Measurements from ENCODE around the gene CALB2.

The CALB2 gene

DNA sequence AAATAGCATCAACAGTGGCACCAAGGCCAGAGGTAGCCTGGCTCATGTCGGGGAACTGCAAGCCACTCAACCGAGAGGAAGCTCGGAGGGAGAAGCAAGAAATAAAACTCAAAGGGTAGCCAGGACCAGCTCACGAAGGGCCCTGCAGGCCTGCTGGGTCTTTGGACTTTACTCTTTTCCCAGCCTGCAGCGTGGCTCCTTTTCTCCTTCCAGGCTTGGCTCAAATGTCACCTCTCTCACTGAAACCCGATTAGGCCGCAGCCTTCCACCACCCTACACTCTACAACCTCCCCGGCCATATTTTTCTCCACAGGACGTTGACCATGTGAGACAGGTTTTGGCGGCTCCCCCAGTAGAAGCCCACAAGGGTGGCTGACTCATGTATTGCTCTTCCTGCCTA, 38.1 kb downstream of the CALB2 start:
- no peak for DNase-seq

DNA sequence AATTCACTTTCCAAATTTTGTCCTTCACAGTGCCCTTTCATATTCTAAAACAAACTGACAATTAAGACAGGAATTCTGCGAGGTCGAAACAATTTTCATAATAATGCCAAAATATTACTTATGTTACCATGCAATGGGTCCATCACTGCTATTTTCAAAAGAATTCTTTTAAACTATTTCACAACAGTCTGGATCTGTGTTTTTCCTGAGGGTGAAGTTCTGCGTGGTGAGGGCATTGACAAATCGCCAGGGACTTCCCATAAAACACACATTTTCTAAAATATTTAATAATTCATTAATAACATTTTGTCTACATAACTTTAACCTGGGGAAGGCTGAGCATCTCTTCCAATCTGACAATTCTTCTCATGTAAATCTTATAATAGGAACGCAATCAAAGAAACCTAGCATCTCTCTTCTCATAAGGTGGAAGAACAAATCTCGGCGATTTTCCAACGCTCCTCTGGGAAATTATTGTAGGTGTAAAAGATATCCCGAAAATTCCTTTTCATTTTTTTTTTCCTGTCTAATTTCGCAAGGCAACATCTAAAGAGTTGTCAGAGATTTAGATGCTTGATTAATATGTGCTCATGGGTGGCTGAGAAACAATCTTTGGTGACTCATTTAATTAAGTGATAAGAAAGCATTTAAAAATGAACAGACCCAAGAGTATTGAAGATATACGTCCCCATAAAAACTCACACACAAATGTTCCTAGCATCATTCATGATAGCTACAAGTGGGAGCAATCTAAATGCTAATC, 41.5 kb downstream of the CALB2 start:
- DNase-seq: no peak

DNA sequence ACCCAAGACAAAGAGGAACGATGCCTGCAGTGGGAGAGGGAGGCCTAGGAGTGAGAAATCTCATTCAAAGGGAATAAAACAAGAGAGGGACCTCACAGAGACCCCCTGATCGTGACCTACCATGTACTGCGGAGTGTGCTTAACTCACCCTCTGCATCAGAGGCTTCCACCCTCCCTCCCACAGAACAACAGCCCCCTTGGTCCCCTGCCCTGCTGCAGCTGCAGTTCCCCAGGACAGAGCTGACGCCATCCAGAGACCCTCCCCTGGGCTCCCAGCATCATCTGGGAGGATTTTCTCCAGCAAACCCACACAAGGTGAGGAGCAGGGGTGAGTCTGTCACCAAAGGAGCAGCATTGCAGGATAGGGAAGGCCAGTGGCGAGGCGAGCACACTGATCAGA, 43.5 kb downstream of the CALB2 start:
- no peak for DNase-seq

DNA sequence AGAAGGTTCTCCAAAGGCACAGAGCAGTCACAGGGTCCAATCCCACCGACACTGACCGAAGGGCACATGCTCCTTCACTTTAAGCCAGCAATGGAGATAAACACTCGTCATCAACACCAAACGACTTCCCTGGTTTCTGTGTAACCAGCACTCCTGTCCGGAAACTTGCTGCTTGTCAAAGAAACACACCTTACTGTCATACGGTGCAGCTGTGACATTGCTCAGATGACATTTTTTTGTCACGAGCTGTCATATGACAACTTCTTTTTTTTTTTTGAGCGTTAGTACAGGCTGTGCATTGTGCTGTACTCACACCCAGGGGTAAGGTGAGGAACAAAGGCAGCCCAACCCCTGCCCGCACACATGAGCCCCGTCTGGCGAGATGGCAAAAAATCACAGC, 44.2 kb downstream of the CALB2 start:
- DNase-seq: no peak

DNA sequence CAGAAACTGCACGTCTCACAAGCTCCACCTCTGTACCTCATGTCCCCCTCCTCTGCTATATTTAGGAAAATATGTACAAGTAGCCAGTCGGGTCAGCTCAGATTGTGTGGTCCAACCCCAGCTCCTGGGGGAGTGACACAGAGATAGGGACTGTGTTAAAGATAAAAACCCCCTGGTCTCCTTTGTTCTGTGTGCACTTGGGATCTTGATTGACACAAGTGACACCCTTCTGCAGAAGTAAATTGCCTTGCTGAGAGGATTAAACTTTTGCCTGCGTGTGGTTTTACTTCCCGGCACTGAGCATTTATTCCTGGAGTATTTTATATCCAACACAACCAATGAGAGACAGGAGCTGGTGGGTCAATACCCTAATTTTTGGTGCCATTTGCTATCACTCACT, 45.8 kb downstream of the CALB2 start:
- DNase-seq: no peak

DNA sequence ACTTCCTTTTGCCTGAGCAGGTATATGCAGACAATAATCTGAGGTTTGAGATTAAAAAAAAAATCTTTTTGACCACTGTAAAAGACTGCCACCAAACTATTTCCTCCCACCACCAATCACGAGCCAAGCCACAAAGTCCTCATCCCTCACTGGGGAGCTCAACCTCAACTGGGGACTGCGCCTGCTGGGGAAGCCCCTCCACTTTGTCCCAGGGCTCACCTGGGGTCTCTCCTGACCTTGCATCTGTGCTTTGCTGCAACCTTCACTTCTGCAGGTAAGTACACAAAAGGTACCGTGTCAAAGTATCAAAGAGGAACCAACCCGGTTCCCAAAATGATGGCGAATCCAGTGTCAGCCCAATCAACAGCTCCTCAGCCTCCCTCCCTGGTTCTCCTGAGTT, 47.8 kb downstream of the CALB2 start:
- no peak for DNase-seq

- no peak for DNase-seq
These were observed 48.2 kb downstream of the CALB2 start for GRCh38 chr16:71406724-71407123.

DNA sequence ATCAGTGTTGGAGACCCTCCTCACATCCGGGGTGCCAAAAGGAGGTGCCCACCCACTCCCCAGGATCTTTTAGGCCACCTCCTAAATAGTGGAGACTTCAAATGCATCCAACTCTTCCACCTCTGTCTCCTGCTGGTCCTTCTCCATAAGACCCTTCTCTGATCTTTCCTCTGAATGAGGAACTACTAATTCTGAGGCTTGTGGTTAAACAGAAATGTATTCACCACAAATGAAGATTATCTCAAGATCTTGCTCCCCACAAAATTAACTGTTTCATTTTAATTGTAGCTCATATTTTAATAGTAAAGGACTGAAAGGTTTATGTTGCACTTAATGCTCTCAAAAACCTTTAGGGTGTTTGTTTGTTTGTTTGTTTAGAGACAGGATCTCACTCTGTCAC, 49.2 kb downstream of the CALB2 start:
- no peak for DNase-seq

DNA sequence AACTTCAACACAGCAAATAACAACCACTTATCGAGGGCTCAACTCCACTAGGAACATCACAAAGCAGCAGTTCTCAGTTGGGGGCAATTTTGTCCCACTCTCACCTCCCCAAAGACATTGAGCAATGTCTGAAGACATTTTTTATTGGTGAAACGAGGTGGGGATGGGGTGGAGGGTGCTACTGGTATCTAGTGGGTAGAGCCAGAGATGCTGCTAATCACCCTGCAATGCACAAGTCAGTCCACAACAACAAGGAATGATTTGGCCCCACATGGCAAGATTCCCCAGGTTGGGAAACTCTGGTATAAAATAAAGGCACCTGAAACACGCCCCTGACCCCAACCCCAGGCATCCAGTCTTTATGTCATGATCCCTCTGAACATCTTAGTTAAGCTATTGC, 50.0 kb downstream of the CALB2 start:
- no peak for DNase-seq

DNA sequence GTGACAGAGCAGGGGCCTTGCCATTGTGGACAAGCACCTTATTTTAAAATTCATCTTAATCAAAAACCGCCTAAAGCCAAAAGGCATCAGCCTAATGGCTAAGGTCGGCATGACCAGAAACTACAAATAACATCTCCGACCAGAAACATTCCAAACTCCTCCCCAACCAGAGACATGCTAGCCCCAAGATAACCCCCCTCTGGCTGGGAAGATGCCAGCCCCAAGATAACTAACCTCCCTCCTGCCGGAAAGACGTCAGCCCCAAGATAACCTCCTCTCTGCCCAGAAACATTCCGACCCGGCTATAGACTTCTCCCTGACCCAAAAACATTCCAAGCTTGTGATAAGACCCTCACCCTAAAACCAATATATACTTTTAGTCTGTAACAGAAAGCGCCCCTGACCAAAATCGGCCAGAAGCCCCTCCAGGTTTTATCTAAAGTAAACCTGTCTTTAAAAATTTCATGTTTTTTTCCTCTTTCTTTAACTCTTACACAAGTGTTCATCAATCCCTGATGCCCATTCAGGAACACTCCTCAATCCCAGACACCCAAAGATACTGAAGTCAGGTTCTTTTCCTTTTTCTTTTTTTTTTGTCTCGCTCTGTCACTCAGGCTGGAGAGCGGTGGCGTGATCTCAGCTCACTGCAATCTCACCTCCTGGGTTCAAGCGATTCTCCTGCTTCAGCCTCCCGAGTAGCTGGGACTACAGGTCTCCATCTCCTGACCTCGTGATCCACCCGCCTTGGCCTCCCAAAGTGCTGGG, 50.7 kb downstream of the CALB2 start:
- DNase-seq: no peak

DNA sequence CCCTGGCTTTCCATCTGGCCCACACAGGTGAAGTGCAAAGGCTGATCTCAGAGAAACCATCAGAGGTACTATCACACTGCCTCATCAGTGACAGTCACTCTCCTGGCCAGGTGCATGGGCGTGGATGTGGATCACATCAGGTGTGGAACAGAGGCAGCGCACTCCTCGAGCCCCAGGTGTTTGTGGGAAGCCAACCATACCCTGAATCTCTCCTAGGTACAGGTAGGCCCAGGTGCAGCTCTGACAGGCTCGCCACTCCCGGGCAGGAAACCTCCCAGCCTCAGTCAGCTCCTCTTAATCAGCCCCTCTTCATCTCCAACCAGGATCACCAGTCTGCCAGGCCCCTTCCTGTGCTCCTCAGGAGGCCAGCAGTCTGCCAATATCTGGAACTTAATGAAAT, 51.6 kb downstream of the CALB2 start:
- DNase-seq: no peak

DNA sequence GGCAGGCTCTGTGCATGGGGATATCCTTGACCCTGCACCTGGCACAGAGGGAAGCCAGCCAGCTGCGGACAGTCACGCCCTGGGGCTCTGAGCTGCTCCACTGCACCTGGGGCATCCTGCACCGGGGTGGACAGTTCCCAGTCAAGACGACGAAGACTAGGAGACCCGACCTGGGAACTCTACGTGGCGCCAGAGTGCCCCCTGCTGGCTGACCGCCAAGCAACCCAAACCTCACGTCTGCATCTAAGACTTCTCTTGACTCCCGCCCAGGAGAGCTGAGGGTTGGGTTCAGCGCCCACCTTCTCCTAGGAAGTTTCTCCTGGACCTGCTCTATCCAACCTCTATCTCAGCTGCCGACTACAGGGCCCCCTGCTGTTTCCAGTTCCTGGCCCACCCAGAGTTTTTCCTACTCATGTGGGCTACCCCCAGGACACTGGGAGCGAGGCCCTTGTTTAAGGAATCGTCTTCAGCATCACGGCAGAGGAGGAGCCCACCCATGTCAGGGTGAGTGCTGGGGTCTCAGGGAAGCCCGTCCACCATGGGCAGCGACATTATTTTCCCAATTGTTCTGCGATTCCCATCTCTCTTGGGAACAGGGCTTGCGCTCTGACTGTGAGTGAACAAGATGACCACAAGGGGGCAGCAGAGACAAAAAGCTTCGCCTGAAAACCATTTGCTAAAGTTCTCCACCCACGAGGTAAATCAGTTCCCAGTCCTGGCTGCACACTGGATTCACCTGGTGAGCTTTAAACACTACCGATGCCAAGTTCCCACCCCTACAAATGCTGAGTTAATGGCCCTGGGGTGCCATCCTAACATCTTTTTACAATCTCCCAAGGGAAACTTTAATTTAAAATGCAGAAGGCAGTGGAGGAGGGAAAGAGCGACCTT, 54.0 kb downstream of the CALB2 start:
- DNase-seq: peak; percentile 63 to 69

DNA sequence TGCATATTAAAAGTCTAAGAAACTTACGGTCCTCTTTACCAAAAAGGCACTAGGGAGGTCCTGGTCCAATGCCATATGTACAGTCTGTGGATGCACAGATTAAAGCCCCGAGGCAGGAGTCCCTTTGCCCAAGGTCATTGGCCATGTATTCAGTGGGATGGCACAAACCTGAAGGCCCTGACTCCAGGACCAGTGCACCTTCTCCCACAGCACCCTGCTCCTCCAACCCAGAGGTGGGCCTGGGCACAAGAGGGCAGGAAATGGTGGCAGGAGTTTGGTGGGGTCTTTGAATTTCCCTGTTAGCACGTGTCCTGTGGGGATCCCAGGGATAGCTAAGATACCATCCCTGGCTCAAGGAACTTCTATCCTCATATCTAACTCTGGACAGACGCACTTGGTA, 54.8 kb downstream of the CALB2 start:
- DNase-seq: no peak

GRCh38 chr16:71414038-71414437, 55.5 kb downstream of the CALB2 start:
- DNase-seq: no peak

DNA sequence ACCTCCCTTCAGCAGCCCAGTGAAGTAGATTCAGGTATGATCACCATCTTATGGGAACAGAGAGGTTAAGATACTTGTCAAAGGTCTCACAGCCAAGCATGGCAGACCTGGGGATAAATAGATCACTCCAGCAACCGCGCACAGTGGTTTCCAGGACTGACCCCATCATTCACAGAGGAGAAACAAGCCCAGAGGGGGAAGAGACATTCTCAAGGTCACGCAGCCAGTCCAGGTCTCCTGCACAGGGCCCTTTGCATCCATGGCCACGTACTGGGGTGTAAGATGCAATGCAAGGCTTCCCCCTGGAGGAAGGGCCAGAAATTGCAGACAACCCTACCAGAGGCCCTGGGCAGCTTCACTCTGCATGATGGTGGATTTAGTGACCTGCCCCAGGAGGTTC, 63.4 kb downstream of the CALB2 start:
- DNase-seq: peak; percentile 6 to 26

DNA sequence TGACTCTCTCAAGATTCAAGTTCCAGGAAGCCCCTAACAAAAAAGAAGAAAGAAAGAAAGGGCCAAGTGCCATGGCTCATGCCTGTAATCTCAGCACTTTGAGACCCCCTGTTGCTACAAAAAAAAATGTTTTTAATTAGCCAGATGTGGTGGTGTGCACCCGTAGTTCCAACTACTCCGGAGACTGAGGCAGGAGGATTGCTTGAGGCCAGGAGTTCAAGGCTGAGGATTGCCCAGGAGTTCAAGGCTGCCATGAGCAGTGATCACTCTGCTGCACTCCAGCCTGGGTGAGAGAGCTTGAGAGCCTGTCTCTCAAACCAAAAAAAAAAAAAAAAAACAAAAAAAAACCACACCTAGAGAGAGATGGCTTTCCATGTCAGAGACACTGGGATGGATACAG, 64.5 kb downstream of the CALB2 start:
- no peak for DNase-seq

DNA sequence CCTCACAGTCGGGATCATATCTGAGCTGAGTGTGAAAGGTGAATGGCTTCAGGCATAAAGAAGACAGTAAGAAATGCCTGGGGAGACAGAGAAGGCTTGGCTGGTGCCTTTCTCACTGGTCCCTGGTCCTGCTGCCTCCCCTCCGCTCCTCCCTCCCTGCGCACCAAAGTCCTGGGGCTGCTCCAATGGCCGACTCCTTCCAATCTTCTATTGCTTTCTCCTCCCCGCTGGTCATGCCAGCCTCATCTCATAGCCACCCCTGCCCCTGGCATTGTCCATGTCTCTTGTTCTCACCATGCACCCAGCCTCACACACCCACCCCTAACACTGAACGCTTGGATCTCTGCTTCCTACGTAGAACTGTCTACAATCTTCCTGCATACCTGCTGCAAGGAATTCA, 65.3 kb downstream of the CALB2 start:
- no peak for DNase-seq

DNA sequence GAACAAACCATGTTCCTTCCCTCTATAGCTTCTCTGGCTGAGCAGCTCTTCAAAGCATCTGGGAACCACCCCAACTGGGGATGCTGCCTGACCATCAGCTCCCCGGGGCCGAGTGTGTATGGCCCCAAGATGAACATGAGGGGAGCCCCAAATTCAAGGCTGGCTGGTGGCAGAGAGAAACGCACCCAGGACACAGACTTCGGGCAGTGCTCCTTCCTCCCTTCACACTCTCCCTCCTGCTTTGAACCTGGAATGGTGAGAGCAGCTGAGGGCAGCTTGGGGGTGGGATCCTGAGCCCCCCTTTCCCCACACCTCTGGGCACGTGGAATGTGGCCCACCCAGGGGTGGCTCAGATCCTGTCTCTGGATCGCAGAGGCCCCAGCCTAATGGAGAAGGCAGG, 66.1 kb downstream of the CALB2 start:
- no peak for DNase-seq

GRCh38 chr16:71425746-71426068, 67.2 kb downstream of the CALB2 start:
- no peak for DNase-seq

DNA sequence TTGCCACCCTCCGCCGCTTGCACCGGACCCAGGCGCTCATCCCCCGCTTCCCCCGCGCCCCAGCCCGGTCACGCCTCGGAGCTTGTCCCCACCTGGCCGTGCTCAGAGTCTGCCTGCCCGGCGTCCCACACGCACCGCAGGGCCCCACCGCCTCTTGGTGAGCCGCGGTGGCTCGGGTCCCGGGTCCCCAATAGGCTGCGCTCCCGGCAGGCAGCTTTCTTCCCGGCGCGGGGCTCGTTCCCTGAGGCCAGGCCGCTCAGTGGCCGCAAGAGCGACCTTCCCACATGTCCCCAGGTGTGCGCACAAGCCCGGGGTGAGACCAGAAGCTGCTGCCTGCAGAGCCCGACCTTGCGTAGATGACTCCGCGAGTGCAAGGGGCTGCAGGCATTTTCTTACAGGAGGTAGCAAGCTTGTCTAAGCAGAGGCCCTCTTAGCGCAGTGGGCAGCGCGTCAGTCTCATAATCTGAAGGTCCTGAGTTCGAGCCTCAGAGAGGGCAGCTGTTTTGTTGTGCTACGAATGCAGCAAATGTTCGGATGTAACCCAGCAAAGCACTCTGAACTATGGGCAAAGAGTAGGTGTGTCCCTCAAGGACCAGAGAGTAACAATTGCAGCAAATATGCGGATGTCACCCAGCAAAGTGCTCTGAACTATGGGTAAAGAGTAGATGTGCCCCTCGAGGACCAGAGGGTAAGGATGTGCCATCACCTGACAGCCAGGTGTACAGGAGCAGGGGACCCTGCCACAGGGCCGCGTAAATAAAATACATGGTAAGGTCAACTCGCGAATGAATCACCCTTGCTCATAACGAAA, 67.8 kb downstream of the CALB2 start:
- DNase-seq: no peak

DNA sequence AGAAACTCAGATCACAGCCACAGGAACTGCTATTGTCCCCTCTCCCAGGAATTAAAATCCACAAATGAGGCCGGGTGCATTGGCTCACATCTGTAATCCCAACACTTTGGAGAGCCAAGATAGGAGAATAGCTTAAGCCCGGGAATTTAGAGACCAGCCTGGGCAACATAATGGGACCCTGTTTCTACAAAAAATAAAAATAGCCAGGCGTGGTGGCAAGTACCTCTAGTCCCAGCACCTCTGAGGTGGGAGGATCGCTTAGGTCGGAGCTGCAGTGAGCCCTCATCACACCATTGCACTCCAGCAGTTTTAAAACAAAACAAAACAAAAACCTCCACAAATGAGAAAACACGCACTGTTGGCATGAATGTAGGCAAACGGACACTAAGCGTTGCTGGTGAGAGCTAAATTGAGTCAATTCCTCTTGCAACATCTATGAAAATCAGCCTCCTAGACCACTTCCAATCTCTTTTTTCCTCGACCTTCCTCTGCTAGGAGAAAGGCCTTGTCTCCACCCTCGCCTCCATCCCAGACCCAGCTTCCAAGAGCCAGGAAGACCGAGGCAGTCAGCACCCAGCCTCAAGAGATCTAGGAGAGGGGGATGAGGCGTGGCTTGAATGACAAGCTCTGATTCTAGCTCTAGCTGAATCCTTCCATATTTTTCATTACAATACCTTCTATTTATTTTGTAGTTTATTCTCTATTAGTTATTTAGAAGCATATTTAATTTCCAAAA, 68.5 kb downstream of the CALB2 start:
- DNase-seq: no peak

DNA sequence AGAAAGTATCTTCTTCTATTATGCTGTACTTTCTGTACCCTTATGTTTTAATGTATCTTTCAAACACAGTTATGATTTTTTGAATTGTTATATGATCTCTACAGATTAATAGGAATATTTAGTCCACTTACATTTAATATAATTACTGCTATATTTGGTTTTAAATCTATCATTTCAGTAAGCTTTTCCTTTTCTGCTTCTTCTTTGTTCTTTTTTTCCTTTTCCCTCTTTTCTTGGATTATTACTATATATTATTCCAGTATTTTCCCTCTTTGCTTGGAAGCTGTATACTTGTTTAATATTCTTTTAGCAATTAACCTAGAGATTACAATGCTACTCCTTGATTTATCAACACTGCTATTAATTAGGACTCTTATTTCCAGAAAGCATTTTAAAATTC, 69.9 kb downstream of the CALB2 start:
- no peak for DNase-seq

Data from SHP77 (cell line).